C4-2B (cell line): ENCODE measurements around the gene SMR3A.

ENCODE experiments used
- ZFX ChIP-seq: fragments of 450-650 bp; IDR thresholded peaks from 2 replicates; pipeline ENCODE4 v1.6.1; 2017
- TF ChIP-seq, protein P1 (sequence below): fragments of 450-650 bp; conservative IDR thresholded peaks from 2 replicates; pipeline ENCODE4 v1.5.1; 2017; ENCODE audit warnings: mild to moderate bottlenecking

DNA sequence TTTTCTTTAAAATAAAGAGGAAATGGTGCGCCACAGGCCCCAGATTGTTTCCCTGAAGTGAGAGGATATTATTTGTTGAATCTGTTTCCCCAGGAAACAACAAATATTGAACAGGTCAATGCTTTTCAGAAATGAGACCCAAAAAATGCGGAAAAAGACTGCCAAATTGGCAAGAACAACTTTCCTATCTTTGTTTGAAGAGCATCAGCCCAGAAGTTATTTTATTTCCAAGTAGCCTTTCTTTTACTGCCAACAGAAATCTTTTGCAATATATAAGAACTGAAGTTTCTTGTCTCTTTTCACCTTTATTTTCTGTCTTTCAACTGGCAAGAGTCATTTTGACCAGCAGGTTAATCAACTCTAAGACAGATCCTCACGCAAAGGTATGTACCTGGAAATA lies at the start of gene SMR3A:
- TF ChIP-seq, protein P1, sequence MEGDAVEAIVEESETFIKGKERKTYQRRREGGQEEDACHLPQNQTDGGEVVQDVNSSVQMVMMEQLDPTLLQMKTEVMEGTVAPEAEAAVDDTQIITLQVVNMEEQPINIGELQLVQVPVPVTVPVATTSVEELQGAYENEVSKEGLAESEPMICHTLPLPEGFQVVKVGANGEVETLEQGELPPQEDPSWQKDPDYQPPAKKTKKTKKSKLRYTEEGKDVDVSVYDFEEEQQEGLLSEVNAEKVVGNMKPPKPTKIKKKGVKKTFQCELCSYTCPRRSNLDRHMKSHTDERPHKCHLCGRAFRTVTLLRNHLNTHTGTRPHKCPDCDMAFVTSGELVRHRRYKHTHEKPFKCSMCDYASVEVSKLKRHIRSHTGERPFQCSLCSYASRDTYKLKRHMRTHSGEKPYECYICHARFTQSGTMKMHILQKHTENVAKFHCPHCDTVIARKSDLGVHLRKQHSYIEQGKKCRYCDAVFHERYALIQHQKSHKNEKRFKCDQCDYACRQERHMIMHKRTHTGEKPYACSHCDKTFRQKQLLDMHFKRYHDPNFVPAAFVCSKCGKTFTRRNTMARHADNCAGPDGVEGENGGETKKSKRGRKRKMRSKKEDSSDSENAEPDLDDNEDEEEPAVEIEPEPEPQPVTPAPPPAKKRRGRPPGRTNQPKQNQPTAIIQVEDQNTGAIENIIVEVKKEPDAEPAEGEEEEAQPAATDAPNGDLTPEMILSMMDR: no peak
- no peak for TF ChIP-seq ZFX
